Activated CD4-positive, alpha-beta T cell treated with anti-CD3 and anti-CD28 coated beads for 36 hours (primary cell): ENCODE measurements around the gene RTN4RL1. TPM values are rescaled to one million over a fixed set of nuclear protein-coding genes. Genes with fewer than 3 reads are reported as not detected.

Source experiments
- ATAC-seq: fragments of 200-7000 bp; cut with Tn5 transposase; one replicate; pipeline ENCODE4 v1.10.0; 2021; ENCODE audit warnings: mild to moderate bottlenecking, moderate library complexity
- CTCF ChIA-PET: fragments of 350-600 bp; sonication (Branson Sonifier 250); formaldehyde crosslinking; loops from one replicate; lab custom pipeline; 2021; ENCODE audit warnings: antibody characterized with exemption; lab: Charles Lee
- POLR2A ChIA-PET: fragments of 350-600 bp; sonication (Branson Sonifier 250); formaldehyde crosslinking; loops from one replicate; lab custom pipeline; 2021; ENCODE audit warnings: antibody characterized with exemption, inconsistent platforms; lab: Charles Lee
- DNase-seq: peaks from one replicate; pipeline ENCODE4 v3.0.0-alpha.2; 2020
- H3K27ac Mint-ChIP-seq: one replicate; pipeline ENCODE4 v1.8.0; 2021; ENCODE audit warnings: mixed read lengths
- H3K27me3 Mint-ChIP-seq: one replicate; pipeline ENCODE4 v1.8.0; 2021; ENCODE audit warnings: mixed read lengths
- H3K36me3 Mint-ChIP-seq: one replicate; pipeline ENCODE4 v1.8.0; 2021; ENCODE audit warnings: low read depth, mixed read lengths
- H3K4me1 Mint-ChIP-seq: one replicate; pipeline ENCODE4 v1.8.0; 2021; ENCODE audit warnings: mixed read lengths
- H3K4me3 Mint-ChIP-seq: one replicate; pipeline ENCODE4 v1.8.0; 2021; ENCODE audit warnings: mild to moderate bottlenecking, moderate library complexity, mixed read lengths
- H3K9me3 Mint-ChIP-seq: one replicate; pipeline ENCODE4 v1.8.0; 2021; ENCODE audit warnings: low read depth, mixed read lengths
- intact Hi-C, 2 experiments: fragments of 100-400 bp; cut with DNase I in 1 of 2; cut with micrococcal nuclease in 1 of 2; formaldehyde crosslinking; loops; one replicate each; pipeline versions ENCODE4 v1.14.2 to v1.15.1; 2022 to 2024; cut with DNase I, micrococcal nuclease
- total RNA-seq, 2 experiments: library from RNA; stranded (reverse); gene quantifications; one replicate each; pipeline ENCODE4 v1.2.3, GENCODE V29; 2021

Gene RTN4RL1
- total RNA-seq, 2 experiments from 2014 or later = 0.11 to 0.18 TPM

DNA sequence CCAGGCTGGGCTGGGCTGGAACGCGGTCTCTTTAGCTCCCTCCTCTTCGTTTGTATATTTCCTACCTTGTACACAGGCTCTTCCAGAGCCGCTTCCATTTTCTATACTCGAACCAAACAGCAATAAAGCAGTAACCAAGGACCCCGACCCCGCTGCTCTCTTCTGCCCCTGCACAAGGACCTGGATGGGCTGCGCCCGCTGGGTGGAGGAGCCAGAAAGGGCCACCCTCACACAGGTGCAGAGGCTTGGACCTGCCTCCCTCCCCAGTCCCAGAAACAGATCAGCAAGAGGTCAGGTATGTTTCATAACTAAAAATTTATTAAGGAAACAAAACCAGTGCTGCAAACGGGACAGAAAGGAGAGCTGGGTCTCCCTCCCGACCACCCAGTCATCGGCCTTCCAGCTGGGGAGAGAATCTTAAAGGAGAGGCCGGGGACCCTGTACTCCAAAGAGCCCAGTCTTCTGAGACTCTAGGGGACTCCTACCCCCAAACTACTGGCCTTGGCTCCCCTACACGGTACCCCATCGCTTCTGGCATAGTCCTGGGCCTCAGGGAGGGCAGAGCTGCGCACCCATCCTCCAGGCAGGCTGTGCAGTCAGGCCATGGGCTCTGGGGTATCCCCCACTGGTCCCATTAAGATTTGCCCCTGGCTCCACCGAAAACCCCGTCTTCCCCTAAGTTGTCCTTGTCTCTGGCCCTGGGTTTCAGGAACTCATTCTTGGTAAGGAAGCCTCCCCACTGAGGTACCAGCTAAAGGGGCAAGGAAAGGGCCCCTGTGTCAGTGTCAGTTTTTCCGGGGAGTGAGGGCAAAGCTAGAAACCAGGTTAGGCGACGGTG lies 34.6 kb upstream of the RTN4RL1 start:
- Mint-ChIP-seq H3K4me3 (peak overlapping the region; percentile 35), H3K4me1 (peaks cover 6% of the 10 kb centered on the region), H3K27ac (no peak overlapping the region), H3K9me3 (no peaks in the 10 kb centered on the region), H3K36me3 (peaks cover 54% of the 10 kb centered on the region), H3K27me3 (peaks cover 8% of the 10 kb centered on the region)
- ATAC-seq = no peak
- intact Hi-C loops = loop anchor here in 1 of 2 experiments (5.0 kb wide), 1 partner anchor 118 kb away; no protein-coding TSS in a partner anchor
- ChIA-PET POLR2A (interaction anchor here (0.9 to 1.6 kb wide), 2 partner anchors 30 to 194 kb away, joined by 3 read pairs; no protein-coding TSS in a partner anchor), CTCF (interaction anchor here (0.6 to 7.5 kb wide), 6 partner anchors 9 to 287 kb away, joined by 3 to 87 read pairs (median 6); no protein-coding TSS in a partner anchor)
- DNase-seq = no peak

DNA sequence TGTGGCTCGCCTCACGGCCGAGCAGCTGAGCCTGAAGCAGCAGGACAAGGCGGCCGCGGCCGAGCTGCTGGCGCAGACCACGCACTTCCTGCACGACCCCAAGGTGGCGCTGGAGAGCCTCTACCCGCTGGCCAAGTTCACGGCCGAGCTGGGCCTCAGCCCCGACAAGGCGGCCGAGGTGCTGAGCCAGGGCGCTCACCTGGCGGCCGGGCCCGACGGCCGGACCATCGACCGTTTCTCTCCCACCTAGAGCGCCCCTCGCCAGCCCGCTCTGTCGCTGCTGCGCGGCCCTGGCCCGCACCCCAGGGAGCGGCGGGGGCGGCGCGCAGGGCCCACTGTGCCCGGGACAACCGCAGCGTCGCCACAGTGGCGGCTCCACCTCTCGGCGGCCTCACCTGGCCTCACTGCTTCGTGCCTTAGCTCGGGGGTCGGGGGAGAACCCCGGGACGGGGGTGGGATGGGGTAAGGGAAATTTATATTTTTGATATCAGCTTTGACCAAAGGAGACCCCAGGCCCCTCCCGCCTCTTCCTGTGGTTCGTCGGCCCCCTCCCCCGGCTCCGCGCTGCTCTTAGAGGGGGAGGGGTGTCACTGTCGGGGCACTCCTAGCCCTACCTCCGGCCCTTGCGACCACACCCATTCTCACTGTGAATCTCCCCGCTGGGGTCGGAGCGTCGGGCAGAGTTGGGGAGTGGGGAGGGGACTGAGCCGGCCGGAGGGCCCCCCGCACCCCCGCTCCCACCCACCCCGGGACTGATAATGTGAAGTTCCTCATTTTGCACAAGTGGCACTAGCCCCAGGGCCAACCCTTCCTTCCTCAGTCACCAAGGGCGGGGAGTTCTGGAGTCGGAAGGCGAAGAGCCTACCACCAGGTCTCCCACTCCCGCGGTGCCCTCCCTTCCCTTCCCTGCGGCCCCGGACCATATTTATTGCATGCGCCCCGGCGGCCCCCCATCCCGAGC lies 33.7 kb upstream of the RTN4RL1 start:
- CTCF ChIA-PET = interaction anchor here (0.6 to 7.5 kb wide), 27 partner anchors 10 to 357 kb away, joined by 3 to 87 read pairs (median 4); partner anchors contain the start of genes SMG6 and SRR
- intact Hi-C loops = loop anchor here in 1 of 2 experiments (5.0 kb wide), 1 partner anchor 118 kb away; no protein-coding TSS in a partner anchor
- DNase-seq (peak; percentile 86), ATAC-seq (no peak)
- H3K9me3 Mint-ChIP-seq = no peaks in the 10 kb centered on the region
- H3K4me3 Mint-ChIP-seq = no peak overlapping the region
- H3K36me3 Mint-ChIP-seq = peaks cover 46% of the 10 kb centered on the region
- peaks cover 7% of the 10 kb centered on the region for H3K27me3 Mint-ChIP-seq
- H3K4me1 Mint-ChIP-seq = peaks cover 10% of the 10 kb centered on the region
- POLR2A ChIA-PET = interaction anchor here (0.5 to 1.9 kb wide), 4 partner anchors 31 to 509 kb away, joined by 3 to 5 read pairs (median 4); no protein-coding TSS in a partner anchor
- H3K27ac Mint-ChIP-seq = no peak overlapping the region

DNA sequence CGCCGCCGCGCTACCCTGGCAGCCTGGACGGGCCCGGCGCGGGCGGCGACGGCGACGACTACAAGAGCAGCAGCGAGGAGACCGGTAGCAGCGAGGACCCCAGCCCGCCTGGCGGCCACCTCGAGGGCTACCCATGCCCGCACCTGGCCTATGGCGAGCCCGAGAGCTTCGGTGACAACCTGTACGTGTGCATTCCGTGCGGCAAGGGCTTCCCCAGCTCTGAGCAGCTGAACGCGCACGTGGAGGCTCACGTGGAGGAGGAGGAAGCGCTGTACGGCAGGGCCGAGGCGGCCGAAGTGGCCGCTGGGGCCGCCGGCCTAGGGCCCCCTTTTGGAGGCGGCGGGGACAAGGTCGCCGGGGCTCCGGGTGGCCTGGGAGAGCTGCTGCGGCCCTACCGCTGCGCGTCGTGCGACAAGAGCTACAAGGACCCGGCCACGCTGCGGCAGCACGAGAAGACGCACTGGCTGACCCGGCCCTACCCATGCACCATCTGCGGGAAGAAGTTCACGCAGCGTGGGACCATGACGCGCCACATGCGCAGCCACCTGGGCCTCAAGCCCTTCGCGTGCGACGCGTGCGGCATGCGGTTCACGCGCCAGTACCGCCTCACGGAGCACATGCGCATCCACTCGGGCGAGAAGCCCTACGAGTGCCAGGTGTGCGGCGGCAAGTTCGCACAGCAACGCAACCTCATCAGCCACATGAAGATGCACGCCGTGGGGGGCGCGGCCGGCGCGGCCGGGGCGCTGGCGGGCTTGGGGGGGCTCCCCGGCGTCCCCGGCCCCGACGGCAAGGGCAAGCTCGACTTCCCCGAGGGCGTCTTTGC lies 32.8 kb upstream of the RTN4RL1 start:
- H3K27ac Mint-ChIP-seq = no peak overlapping the region
- peaks cover 15% of the 10 kb centered on the region for H3K4me1 Mint-ChIP-seq
- H3K36me3 Mint-ChIP-seq = peaks cover 38% of the 10 kb centered on the region
- H3K27me3 Mint-ChIP-seq = peaks cover 10% of the 10 kb centered on the region
- no peak for ATAC-seq
- peak; percentile 48 for DNase-seq
- no peak overlapping the region for H3K4me3 Mint-ChIP-seq
- POLR2A ChIA-PET = interaction anchor here (0.8 to 1.9 kb wide), 5 partner anchors 31 to 205 kb away, joined by 3 to 4 read pairs (median 4); no protein-coding TSS in a partner anchor
- H3K9me3 Mint-ChIP-seq = no peaks in the 10 kb centered on the region
- intact Hi-C loops = loop anchor here in 1 of 2 experiments (5.0 kb wide), 1 partner anchor 119 kb away; no protein-coding TSS in a partner anchor
- CTCF ChIA-PET = interaction anchor here (0.6 to 7.5 kb wide), 30 partner anchors 9 to 358 kb away, joined by 3 to 87 read pairs (median 4); partner anchors contain the start of genes SMG6 and SRR

DNA sequence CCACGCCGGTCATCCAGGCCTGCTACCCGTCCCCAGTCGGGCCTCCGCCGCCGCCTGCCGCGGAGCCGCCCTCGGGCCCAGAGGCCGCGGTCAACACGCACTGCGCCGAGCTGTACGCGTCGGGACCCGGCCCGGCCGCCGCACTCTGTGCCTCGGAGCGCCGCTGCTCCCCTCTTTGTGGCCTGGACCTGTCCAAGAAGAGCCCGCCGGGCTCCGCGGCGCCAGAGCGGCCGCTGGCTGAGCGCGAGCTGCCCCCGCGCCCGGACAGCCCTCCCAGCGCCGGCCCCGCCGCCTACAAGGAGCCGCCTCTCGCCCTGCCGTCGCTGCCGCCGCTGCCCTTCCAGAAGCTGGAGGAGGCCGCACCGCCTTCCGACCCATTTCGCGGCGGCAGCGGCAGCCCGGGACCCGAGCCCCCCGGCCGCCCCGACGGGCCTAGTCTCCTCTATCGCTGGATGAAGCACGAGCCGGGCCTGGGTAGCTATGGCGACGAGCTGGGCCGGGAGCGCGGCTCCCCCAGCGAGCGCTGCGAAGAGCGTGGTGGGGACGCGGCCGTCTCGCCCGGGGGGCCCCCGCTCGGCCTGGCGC lies 32.1 kb upstream of the RTN4RL1 start:
- ChIA-PET CTCF (interaction anchor here (0.6 to 7.5 kb wide), 20 partner anchors 9 to 341 kb away, joined by 3 to 87 read pairs (median 4); partner anchors contain the start of genes OVCA2, SMG6 and SRR), POLR2A (interaction anchor here (0.8 to 1.9 kb wide), 3 partner anchors 32 to 206 kb away, joined by 4 read pairs; no protein-coding TSS in a partner anchor)
- peak; percentile 38 for DNase-seq
- Mint-ChIP-seq H3K9me3 (no peaks in the 10 kb centered on the region), H3K27ac (no peak overlapping the region), H3K27me3 (peaks cover 11% of the 10 kb centered on the region), H3K4me1 (peaks cover 16% of the 10 kb centered on the region), H3K4me3 (no peak overlapping the region), H3K36me3 (peaks cover 32% of the 10 kb centered on the region)
- intact Hi-C loops = loop anchor here in 1 of 2 experiments (5.0 kb wide), 1 partner anchor 120 kb away; no protein-coding TSS in a partner anchor
- no peak for ATAC-seq

DNA sequence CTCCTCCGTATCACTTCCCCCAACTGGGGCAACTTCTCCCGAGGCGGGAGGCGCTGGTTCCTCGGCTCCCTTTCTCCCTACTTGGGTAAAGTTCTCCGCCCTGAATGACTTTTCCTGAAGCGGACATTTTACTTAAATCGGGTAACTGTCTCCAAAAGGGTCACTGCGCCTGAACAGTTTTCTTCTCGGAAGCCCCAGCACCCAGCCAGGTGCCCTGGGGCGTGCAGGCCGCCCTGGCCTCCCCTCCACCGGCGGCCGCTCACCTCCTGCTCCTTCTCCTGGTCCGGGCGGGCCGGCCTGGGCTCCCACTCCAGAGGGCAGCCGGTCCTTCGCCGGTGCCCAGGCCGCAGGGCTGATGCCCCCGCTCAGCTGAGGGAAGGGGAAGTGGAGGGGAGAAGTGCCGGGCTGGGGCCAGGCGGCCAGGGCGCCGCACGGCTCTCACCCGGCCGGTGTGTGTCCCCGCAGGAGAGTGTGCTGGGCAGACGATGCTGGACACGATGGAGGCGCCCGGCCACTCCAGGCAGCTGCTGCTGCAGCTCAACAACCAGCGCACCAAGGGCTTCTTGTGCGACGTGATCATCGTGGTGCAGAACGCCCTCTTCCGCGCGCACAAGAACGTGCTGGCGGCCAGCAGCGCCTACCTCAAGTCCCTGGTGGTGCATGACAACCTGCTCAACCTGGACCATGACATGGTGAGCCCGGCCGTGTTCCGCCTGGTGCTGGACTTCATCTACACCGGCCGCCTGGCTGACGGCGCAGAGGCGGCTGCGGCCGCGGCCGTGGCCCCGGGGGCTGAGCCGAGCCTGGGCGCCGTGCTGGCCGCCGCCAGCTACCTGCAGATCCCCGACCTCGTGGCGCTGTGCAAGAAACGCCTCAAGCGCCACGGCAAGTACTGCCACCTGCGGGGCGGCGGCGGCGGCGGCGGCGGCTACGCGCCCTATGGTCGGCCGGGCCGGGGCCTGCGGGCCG lies 31.4 kb upstream of the RTN4RL1 start:
- ChIA-PET CTCF (interaction anchor here (0.6 to 7.5 kb wide), 15 partner anchors 8 to 340 kb away, joined by 3 to 87 read pairs (median 4); partner anchors contain the start of genes OVCA2, SMG6 and SRR), POLR2A (interaction anchor here (1.4 kb wide), 1 partner anchor 33 kb away, joined by 4 read pairs; no protein-coding TSS in a partner anchor)
- peak; percentile 75 for DNase-seq
- intact Hi-C loops = loop anchor here in 1 of 2 experiments (1.0 to 5.0 kb wide), 2 partner anchors 121 to 226 kb away; no protein-coding TSS in a partner anchor
- Mint-ChIP-seq H3K4me3 (peak overlapping the region; percentile 66), H3K36me3 (peaks cover 26% of the 10 kb centered on the region), H3K4me1 (peaks cover 22% of the 10 kb centered on the region), H3K27ac (no peak overlapping the region), H3K9me3 (no peaks in the 10 kb centered on the region), H3K27me3 (peaks cover 18% of the 10 kb centered on the region)
- no peak for ATAC-seq

DNA sequence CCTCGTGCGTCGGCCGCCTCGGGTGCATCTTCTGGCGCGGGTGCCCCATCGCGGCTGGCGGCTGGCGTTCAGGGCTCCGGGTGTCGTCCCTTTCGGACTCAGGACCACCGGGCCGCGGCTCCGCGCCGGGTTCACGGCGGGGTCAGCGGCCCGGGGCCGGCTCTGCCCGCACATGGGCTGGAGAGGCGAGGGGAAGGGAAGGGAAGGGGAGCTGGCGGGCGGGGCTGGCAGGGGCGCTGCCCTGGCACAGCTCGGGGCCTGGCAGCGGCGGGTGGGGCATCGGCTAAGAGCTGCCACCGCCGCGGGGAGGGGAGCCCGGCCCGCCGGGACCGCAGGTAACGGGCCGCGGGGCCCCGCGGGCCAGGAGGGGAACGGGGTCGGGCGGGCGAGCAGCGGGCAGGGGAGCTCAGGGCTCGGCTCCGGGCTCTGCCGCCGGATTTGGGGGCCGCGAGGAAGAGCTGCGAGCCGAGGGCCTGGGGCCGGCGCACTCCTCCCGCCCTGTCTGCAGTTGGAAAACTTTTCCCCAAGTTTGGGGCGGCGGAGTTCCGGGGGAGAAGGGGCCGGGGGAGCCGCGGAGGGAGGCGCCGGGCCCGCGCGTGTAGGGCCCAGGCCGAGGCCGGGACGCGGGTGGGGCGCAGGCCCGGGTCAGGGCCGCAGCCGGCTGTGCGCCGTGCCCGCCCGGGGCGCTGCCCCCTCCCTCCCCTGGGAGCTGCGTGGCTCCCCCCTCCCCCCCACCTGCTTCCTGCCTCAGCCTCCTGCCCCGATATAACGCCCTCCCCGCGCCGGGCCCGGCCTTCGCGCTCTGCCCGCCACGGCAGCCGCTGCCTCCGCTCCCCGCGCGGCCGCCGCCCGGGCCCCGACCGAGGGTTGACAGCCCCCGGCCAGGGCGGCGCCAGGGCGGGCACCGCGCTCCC lies 30.4 kb upstream of the RTN4RL1 start:
- H3K27ac Mint-ChIP-seq = no peak overlapping the region
- H3K27me3 Mint-ChIP-seq = peaks cover 18% of the 10 kb centered on the region
- peak overlapping the region; percentile 66 for H3K4me3 Mint-ChIP-seq
- H3K36me3 Mint-ChIP-seq = peaks cover 17% of the 10 kb centered on the region
- H3K4me1 Mint-ChIP-seq = peaks cover 22% of the 10 kb centered on the region
- ChIA-PET CTCF (interaction anchor here (0.9 to 7.5 kb wide), 17 partner anchors 14 to 360 kb away, joined by 3 to 87 read pairs (median 5); partner anchors contain the start of gene OVCA2), POLR2A (interaction anchor here (0.7 to 1.1 kb wide), 5 partner anchors 34 to 254 kb away, joined by 3 to 5 read pairs (median 3); no protein-coding TSS in a partner anchor)
- DNase-seq (peak; percentile 69), ATAC-seq (no peak)
- no peaks in the 10 kb centered on the region for H3K9me3 Mint-ChIP-seq
- intact Hi-C loops = loop anchor here (1.0 to 5.0 kb wide), 7 partner anchors 115 to 337 kb away; no protein-coding TSS in a partner anchor

DNA sequence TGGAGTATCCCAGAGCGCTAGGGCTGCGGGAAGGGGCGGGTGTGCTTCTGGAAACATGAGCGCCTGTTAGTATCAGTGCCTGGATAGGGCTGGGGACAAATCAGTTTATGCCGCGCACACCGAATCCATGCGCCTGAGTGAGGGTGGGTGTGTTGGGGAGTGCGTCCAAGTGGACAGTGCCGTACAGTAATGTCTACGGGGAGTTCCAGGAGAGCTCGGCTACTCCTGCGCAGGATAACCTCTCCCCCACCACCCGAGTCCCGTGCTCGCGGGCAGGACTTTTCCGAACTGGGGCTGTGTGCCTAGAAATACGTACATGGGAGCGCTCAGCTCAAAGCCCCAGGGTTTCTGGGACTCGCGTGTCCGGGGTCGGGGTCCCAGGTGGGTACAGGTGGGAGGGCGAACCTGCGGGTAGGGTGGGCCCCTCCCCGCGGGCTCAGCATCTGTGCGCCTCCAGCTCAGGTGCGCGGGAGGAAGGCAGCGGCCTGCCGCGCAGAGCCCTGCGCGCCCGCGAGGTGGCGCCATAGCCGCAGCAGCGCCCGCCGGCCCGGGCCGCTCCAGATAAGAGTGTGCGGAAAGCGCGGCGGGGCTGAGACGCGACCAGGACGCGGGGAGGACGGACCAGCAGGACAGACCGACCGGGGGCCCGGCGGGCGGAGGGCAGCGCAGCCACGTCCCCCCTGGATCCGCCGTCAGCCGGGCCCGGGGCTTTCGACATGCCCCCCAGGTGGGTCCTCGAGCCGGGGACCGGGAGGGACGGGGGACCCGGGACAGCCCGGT lies 29.6 kb upstream of the RTN4RL1 start, which contains the start of gene HIC1:
TSS of gene HIC1 (plus strand) at position 592 of the 780 bp plus-strand sequence. CDS start 1,588 bp downstream, outside the sequence.
- Mint-ChIP-seq H3K4me1 (peaks cover 21% of the 10 kb centered on the region), H3K9me3 (no peaks in the 10 kb centered on the region), H3K27me3 (peaks cover 18% of the 10 kb centered on the region), H3K27ac (no peak within 1 kb of the TSS), H3K36me3 (peaks cover 9% of the 10 kb centered on the region), H3K4me3 (peak within 1 kb of the TSS; percentile 69)
- CTCF ChIA-PET = interaction anchor here (0.5 to 7.5 kb wide), 26 partner anchors 10 to 371 kb away, joined by 3 to 87 read pairs (median 5); partner anchors contain the start of genes DPH1 and OVCA2
- intact Hi-C loops = loop anchor here (1.0 to 5.0 kb wide), 18 partner anchors 16 to 658 kb away; partner anchors contain the start of genes TSR1 (in 2 of the 2), CLUH (in 1 of the 2), DPH1 (in 1 of the 2) and SGSM2 (in 1 of the 2)
- ATAC-seq (peak; percentile 62), DNase-seq (peak; percentile 89)
- POLR2A ChIA-PET = interaction anchor here (0.6 to 1.1 kb wide), 6 partner anchors 124 to 255 kb away, joined by 3 to 8 read pairs (median 4); no protein-coding TSS in a partner anchor
